Natural killer cell (primary cell): Measurements from ENCODE around the gene THSD4. TPM values are rescaled to one million over a fixed set of nuclear protein-coding genes. Genes with fewer than 3 reads are reported as not detected.

Source experiments
- ATAC-seq, 3 donors: fragments of 150-1000 bp in 2 of 3; fragments of 200-7000 bp in 1 of 3; cut with Tn5 transposase; 1 replicate in 1 of 3; 2 replicates in 2 of 3; pipeline ENCODE4 v1.10.0; 2021; ENCODE audit warnings: mild to moderate bottlenecking in 2 of 3, moderate library complexity in 2 of 3
- DNase-seq, 2 donors: peaks; one replicate each; pipeline versions ENCODE4 v3.0.0 to v3.0.0-alpha.2; 2013 to 2021; ENCODE audit warnings: mixed read lengths in 1 of 2
- H3K27ac ChIP-seq: one replicate; pipeline ENCODE4 v1.5.1; 2013; ENCODE audit warnings: mild to moderate bottlenecking, low read length
- H3K27me3 ChIP-seq: one replicate; pipeline ENCODE4 v1.6.1; 2013; ENCODE audit warnings: low read length; ENCODE audit not compliant: control insufficient read depth, insufficient read depth
- H3K36me3 ChIP-seq: one replicate; pipeline ENCODE4 v1.6.1; 2013; ENCODE audit warnings: low read length; ENCODE audit not compliant: control insufficient read depth, insufficient read depth
- H3K4me1 ChIP-seq: one replicate; pipeline ENCODE4 v1.6.1; 2013; ENCODE audit warnings: low read length; ENCODE audit not compliant: control insufficient read depth, insufficient read depth
- H3K4me3 ChIP-seq: one replicate; pipeline ENCODE4 v1.5.1; 2013; ENCODE audit warnings: low read length
- H3K9me3 ChIP-seq: one replicate; pipeline ENCODE4 v1.6.1; 2013; ENCODE audit warnings: low read length; ENCODE audit not compliant: control insufficient read depth, insufficient read depth
- H3K27ac Mint-ChIP-seq, 2 donors: one replicate each; pipeline ENCODE4 v1.8.0; 2022; ENCODE audit warnings: mild to moderate bottlenecking in 2 of 2, mixed read lengths in 2 of 2, moderate library complexity in 1 of 2
- H3K27me3 Mint-ChIP-seq, 2 donors: one replicate each; pipeline ENCODE4 v1.8.0; 2022; ENCODE audit warnings: low read depth in 2 of 2, mixed read lengths in 2 of 2
- H3K36me3 Mint-ChIP-seq: one replicate; pipeline ENCODE4 v1.8.0; 2022; ENCODE audit warnings: mixed read lengths
- H3K4me1 Mint-ChIP-seq, 2 donors: one replicate each; pipeline ENCODE4 v1.8.0; 2022; ENCODE audit warnings: mixed read lengths in 2 of 2
- H3K4me3 Mint-ChIP-seq: one replicate; pipeline ENCODE4 v1.8.0; 2022; ENCODE audit warnings: mild to moderate bottlenecking, moderate library complexity, mixed read lengths
- H3K9me3 Mint-ChIP-seq, 2 donors: one replicate each; pipeline ENCODE4 v1.8.0; 2022; ENCODE audit warnings: mixed read lengths in 2 of 2
- CTCF ChIP-seq: fragments of 200-600 bp; IDR thresholded peaks from one replicate; pipeline ENCODE4 v1.8.0; 2022; ENCODE audit warnings: antibody characterized with exemption
- WGBS: methylation state at CpG from one replicate; pipeline ENCODE4 v1.1.7; 2013; ENCODE audit warnings: missing lambda C conversion rate; ENCODE audit not compliant: insufficient coverage; 5-methylcytosine and 5-hydroxymethylcytosine counted together
- intact Hi-C: fragments of 100-400 bp; cut with micrococcal nuclease; formaldehyde crosslinking; loops from one replicate; pipeline ENCODE4 v1.14.2; 2022
- total RNA-seq, 4 donors: library from RNA; stranded (reverse); fragments of 120-200 nt in 1 of 4; gene quantifications; one replicate each; pipeline versions ENCODE4 v1.2.3 to v1.2.4, GENCODE V29; 2013 to 2022

THSD4 gene
- total RNA-seq, 3 donors from 2014 or later (not counting 1 experiment from before 2014, with no cell fraction given): not detected

- Mint-ChIP-seq H3K27ac (no peak overlapping the region), H3K9me3 (no peaks in the 10 kb centered on the region), H3K4me3 (no peak overlapping the region), H3K36me3 (no peaks in the 10 kb centered on the region), H3K27me3 (peaks cover 2 to 14% of the 10 kb centered on the region in 2 donors), H3K4me1 (no peaks in the 10 kb centered on the region)
- TF ChIP-seq CTCF: no peak
- no peak for ATAC-seq
- no CpG with 5 or more reads among the region's 2 CpGs for WGBS
- Histone ChIP-seq H3K4me3 (no peak overlapping the region), H3K27ac (no peak overlapping the region), H3K4me1 (no peaks in the 10 kb centered on the region), H3K27me3 (no peaks in the 10 kb centered on the region), H3K9me3 (no peaks in the 10 kb centered on the region), H3K36me3 (no peaks in the 10 kb centered on the region)
- intact Hi-C loops: no loop called here
- no peak for DNase-seq
Measured at GRCh38 chr15:71729319-71729718, 614.0 kb downstream of the THSD4 start.

GRCh38 chr15:71730277-71731144 is 615.2 kb downstream of the THSD4 start:
- H3K9me3 Mint-ChIP-seq: no peaks in the 10 kb centered on the region
- Histone ChIP-seq H3K36me3 (no peaks in the 10 kb centered on the region), H3K27me3 (no peaks in the 10 kb centered on the region), H3K4me1 (no peaks in the 10 kb centered on the region), H3K9me3 (no peaks in the 10 kb centered on the region), H3K4me3 (no peak overlapping the region), H3K27ac (no peak overlapping the region)
- H3K27me3 Mint-ChIP-seq: peaks cover 2 to 14% of the 10 kb centered on the region in 2 donors
- 47% methylated on average over 15 of the region's 15 CpGs for WGBS
- no peak overlapping the region for H3K4me3 Mint-ChIP-seq
- ATAC-seq: peak in 1 of 3 donors; percentile 71
- peak; percentile 60 for TF ChIP-seq CTCF
- H3K27ac Mint-ChIP-seq: no peak overlapping the region
- intact Hi-C loops: no loop called here
- peak in 1 of 2 donors; percentile 54 for DNase-seq
- no peaks in the 10 kb centered on the region for H3K36me3 Mint-ChIP-seq
- H3K4me1 Mint-ChIP-seq: no peaks in the 10 kb centered on the region

- intact Hi-C loops: no loop called here
- WGBS: 62% methylated on average over 2 of the region's 2 CpGs
- H3K9me3 ChIP-seq: no peaks in the 10 kb centered on the region
- no peak overlapping the region for H3K4me3 Mint-ChIP-seq
- DNase-seq (no peak), ATAC-seq (no peak)
- H3K36me3 Mint-ChIP-seq: no peaks in the 10 kb centered on the region
- H3K36me3 ChIP-seq: no peaks in the 10 kb centered on the region
- no peak overlapping the region for H3K27ac Mint-ChIP-seq
- no peaks in the 10 kb centered on the region for H3K4me1 ChIP-seq
- peaks cover 2 to 14% of the 10 kb centered on the region in 2 donors for H3K27me3 Mint-ChIP-seq
- H3K27me3 ChIP-seq: no peaks in the 10 kb centered on the region
- H3K4me3 ChIP-seq: no peak overlapping the region
- no peaks in the 10 kb centered on the region for H3K9me3 Mint-ChIP-seq
- TF ChIP-seq CTCF: no peak
- no peak overlapping the region for H3K27ac ChIP-seq
- no peaks in the 10 kb centered on the region for H3K4me1 Mint-ChIP-seq
Measured at GRCh38 chr15:71732636-71733035, 617.4 kb downstream of the THSD4 start.
